NCI-H1092 (cell line): ENCODE measurements around the gene CPNE5.
A peak's percentile ranks its signal among the peaks of the same experiment; 100 is the strongest.

Source experiments
- DNase-seq: peaks from one replicate; lab custom pipeline; 2025; lab: John Stamatoyannopoulos, UW

The CPNE5 gene

GRCh38 chr6:36857325-36857724 is 18.1 kb upstream of the CPNE5 start:
- no peak for DNase-seq

- DNase-seq, result no peak
These were observed 17.0 kb upstream of the CPNE5 start for GRCh38 chr6:36856277-36856676.

- DNase-seq, result no peak
These were observed 16.5 kb upstream of the CPNE5 start for GRCh38 chr6:36855750-36856149.

- no peak for DNase-seq
These were observed 14.1 kb upstream of the CPNE5 start for GRCh38 chr6:36853325-36853724.

GRCh38 chr6:36852481-36853147 is 13.4 kb upstream of the CPNE5 start:
- no peak for DNase-seq

GRCh38 chr6:36851626-36852025 is 12.4 kb upstream of the CPNE5 start:
- DNase-seq, result no peak

GRCh38 chr6:36851149-36851614 is 11.9 kb upstream of the CPNE5 start:
- peak; percentile 31 for DNase-seq

GRCh38 chr6:36850021-36850420 is 10.8 kb upstream of the CPNE5 start:
- DNase-seq, result no peak

GRCh38 chr6:36848658-36849441 is 9.6 kb upstream of the CPNE5 start:
- DNase-seq, result no peak

- DNase-seq, result no peak
These were observed 8.7 kb upstream of the CPNE5 start for GRCh38 chr6:36847991-36848390.

- no peak for DNase-seq
These were observed 7.9 kb upstream of the CPNE5 start for GRCh38 chr6:36847152-36847551.

- DNase-seq, result no peak
These were observed 6.0 kb upstream of the CPNE5 start for GRCh38 chr6:36845233-36845632.

GRCh38 chr6:36844232-36845170 is 5.3 kb upstream of the CPNE5 start:
- DNase-seq, result no peak

- no peak for DNase-seq
These were observed 3.9 kb upstream of the CPNE5 start for GRCh38 chr6:36843170-36843569.

- DNase-seq, result no peak
These were observed 2.5 kb upstream of the CPNE5 start for GRCh38 chr6:36841756-36842155.

- DNase-seq, result no peak
These were observed 1.5 kb upstream of the CPNE5 start for GRCh38 chr6:36840432-36841403.

- no peak for DNase-seq
These were observed 646 bp upstream of the CPNE5 start for GRCh38 chr6:36839749-36840431.

- no peak for DNase-seq
These were observed 1.6 kb downstream of the CPNE5 start for GRCh38 chr6:36837686-36838085.

GRCh38 chr6:36837022-36837339 is 2.3 kb downstream of the CPNE5 start:
- no peak for DNase-seq

- DNase-seq, result no peak
These were observed 2.9 kb downstream of the CPNE5 start for GRCh38 chr6:36836111-36837021.
